Mesodermal cell (in vitro differentiated cells): ENCODE measurements around the gene OPCML.

Experiments used
- H3K27ac ChIP-seq: 2 replicates; pipeline ENCODE4 v1.7.0; 2013; ENCODE audit warnings: mild to moderate bottlenecking, low read depth, low read length, moderate library complexity; ENCODE audit not compliant: severe bottlenecking
- H3K36me3 ChIP-seq: 2 replicates; pipeline ENCODE4 v1.7.1; 2013; ENCODE audit warnings: mild to moderate bottlenecking, low read length, moderate library complexity; ENCODE audit not compliant: control insufficient read depth, insufficient read depth
- H3K4me1 ChIP-seq: one replicate; pipeline ENCODE4 v1.7.1; 2013; ENCODE audit warnings: mild to moderate bottlenecking, low read length; ENCODE audit not compliant: insufficient read depth, control insufficient read depth, poor library complexity, severe bottlenecking
- H3K4me3 ChIP-seq: 2 replicates; pipeline ENCODE4 v1.7.0; 2013; ENCODE audit warnings: low read length, control low read depth, mild to moderate bottlenecking; ENCODE audit not compliant: insufficient read depth, poor library complexity, severe bottlenecking; ENCODE audit errors: extremely low read depth
- H3K9me3 ChIP-seq: 2 replicates; pipeline ENCODE4 v1.7.1; 2013; ENCODE audit warnings: mild to moderate bottlenecking, low read length, moderate library complexity; ENCODE audit not compliant: control insufficient read depth
- WGBS, 2 experiments: methylation state at CpG; one replicate each; pipeline ENCODE4 v1.1.5; 2013; ENCODE audit warnings: missing lambda C conversion rate in 2 of 2; ENCODE audit not compliant: insufficient coverage in 2 of 2; 5-methylcytosine and 5-hydroxymethylcytosine counted together

Gene OPCML

GRCh38 chr11:133265530-133266035, 266.7 kb downstream of the OPCML start:
- no peaks in the 10 kb centered on the region for H3K9me3 ChIP-seq
- no peak overlapping the region for H3K4me3 ChIP-seq
- no peaks in the 10 kb centered on the region for H3K36me3 ChIP-seq
- no peak overlapping the region for H3K27ac ChIP-seq
- no peaks in the 10 kb centered on the region for H3K4me1 ChIP-seq
- WGBS, 2 experiments: 96% methylated on average over 8 of the region's 11 CpGs

DNA sequence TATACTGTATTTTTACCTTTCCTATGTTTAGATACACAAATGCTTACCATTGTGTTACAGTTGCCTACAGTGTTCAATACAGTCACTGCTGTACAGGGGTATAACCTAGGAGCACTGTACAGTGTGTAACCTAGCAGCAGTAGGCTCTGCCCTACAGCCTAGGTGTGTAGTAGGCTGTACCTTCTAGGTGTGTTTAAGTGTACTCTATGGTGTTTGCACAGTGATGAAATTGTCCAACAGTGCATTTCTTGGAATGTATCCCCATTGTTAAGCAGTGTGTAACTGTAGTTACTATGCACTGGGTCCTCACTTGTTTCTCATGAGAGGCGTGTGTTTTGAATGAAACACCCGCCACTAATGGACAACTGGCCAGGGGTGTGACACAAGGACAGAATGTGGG, 269.0 kb downstream of the OPCML start:
- Histone ChIP-seq H3K4me1 (no peaks in the 10 kb centered on the region), H3K4me3 (no peak overlapping the region), H3K36me3 (no peaks in the 10 kb centered on the region), H3K27ac (no peak overlapping the region), H3K9me3 (no peaks in the 10 kb centered on the region)
- WGBS, 2 experiments: 71 to 94% methylated on average over 1 to 2 of the region's 2 CpGs

GRCh38 chr11:133258751-133259150, 273.6 kb downstream of the OPCML start:
- Histone ChIP-seq H3K4me1 (no peaks in the 10 kb centered on the region), H3K4me3 (no peak overlapping the region), H3K9me3 (no peaks in the 10 kb centered on the region), H3K36me3 (no peaks in the 10 kb centered on the region), H3K27ac (no peak overlapping the region)
- WGBS, 2 experiments: 100% methylated on average over 1 of the region's 2 CpGs; no CpG with 5 or more reads in 1 of the 2 experiments

DNA sequence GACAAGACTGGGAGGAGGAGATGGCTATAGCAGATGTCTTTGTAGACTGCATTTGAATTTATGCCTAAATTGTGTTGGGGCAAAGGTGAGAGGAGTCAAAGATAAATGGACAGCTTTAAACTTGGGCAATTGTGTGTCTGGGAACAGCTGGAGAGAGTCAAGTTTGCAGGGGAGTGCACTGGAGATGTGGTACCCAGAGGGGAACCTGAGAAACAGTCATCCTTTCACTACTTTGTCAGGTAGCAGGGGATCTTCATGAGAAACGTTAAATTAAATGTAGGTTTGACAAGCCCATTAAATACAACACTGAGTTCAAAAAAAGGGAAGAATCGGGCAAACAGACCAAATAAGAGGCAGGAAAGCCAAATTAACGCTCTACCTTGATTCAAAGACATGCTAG, 277.7 kb downstream of the OPCML start:
- H3K27ac ChIP-seq: no peak overlapping the region
- no peaks in the 10 kb centered on the region for H3K4me1 ChIP-seq
- no CpG with 5 or more reads among the region's 3 CpGs for WGBS, 2 experiments
- no peaks in the 10 kb centered on the region for H3K36me3 ChIP-seq
- H3K9me3 ChIP-seq: no peaks in the 10 kb centered on the region
- no peak overlapping the region for H3K4me3 ChIP-seq

DNA sequence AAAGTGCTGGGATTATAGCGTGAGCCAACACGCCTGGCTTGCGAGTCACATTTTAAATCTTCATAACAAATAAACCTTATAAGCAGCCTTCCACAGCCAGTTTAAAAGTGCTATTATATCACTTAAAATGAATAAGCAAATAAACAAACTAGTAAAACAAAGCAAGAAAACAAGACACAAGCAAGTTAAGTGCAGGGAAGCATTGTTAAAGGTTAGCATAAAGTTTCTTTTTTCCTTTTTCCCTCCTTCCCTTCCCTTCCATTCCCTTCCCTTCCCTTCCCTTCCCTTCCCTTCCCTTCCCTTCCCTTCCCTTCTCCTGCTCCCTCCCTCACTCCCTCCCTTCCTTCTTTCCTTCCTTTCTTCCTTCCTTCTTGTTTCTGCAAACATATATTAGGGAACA, 278.7 kb downstream of the OPCML start:
- no peaks in the 10 kb centered on the region for H3K9me3 ChIP-seq

DNA sequence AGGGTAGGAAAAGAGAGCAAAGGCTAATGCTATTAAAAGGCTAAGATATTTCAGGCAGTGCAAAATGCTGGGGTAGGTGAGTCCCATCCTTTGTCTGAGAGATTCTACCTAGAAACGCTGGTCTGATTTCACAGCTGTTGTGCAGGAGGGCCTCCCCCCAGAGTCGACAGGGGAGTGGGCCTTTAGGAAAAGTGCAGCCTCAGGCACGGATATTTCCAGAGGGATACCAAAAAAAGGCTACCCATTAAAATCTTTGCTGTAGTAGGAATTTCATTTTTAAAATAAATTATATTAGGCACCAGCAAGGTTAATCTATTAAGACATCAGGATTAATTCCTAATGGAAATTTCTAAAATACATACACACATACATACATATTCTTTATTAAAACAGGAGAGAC, 280.5 kb downstream of the OPCML start:
- no CpG with 5 or more reads among the region's 3 CpGs for WGBS, 2 experiments

More for the DNA sequence above, 278.7 kb downstream of the OPCML start:
- Histone ChIP-seq H3K27ac (no peak overlapping the region), H3K4me1 (no peaks in the 10 kb centered on the region), H3K4me3 (no peak overlapping the region), H3K36me3 (no peaks in the 10 kb centered on the region)
- 100% methylated on average over 2 of the region's 3 CpGs; no CpG with 5 or more reads in 1 of the 2 experiments for WGBS, 2 experiments

DNA sequence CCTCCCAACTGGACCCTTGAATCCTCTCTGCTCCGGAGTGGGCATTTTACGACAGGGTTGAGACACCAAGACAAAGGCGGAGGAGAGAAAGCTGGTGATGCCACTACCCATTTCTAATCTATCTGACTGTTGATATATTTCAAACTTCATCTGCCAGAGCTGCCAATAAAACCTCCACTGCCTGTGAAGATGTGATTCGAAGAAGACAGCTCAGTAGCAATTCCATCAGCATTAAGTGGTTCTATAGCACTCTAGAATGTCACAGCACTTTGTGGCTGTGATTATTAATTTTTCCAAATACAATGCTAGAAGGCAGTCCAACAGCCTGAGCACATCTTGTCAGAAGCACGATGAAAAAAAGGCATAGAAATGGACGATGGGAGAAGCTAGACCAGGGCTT, 282.8 kb downstream of the OPCML start:
- WGBS, 2 experiments: 81 to 100% methylated on average over 2 to 5 of the region's 6 CpGs
- H3K27ac ChIP-seq: no peak overlapping the region
- H3K9me3 ChIP-seq: no peaks in the 10 kb centered on the region
- H3K4me3 ChIP-seq: no peak overlapping the region
- H3K4me1 ChIP-seq: no peaks in the 10 kb centered on the region
- H3K36me3 ChIP-seq: no peaks in the 10 kb centered on the region

More for the DNA sequence above, 280.5 kb downstream of the OPCML start:
- H3K36me3 ChIP-seq: no peaks in the 10 kb centered on the region
- no peak overlapping the region for H3K4me3 ChIP-seq
- no peaks in the 10 kb centered on the region for H3K9me3 ChIP-seq
- H3K4me1 ChIP-seq: no peaks in the 10 kb centered on the region
- H3K27ac ChIP-seq: no peak overlapping the region

- Histone ChIP-seq H3K27ac (no peak overlapping the region), H3K9me3 (no peaks in the 10 kb centered on the region), H3K36me3 (no peaks in the 10 kb centered on the region), H3K4me3 (no peak overlapping the region), H3K4me1 (no peaks in the 10 kb centered on the region)
- WGBS, 2 experiments: 56 to 85% methylated on average over 3 of the region's 3 CpGs
These were observed 283.2 kb downstream of the OPCML start for GRCh38 chr11:133249065-133249464.

DNA sequence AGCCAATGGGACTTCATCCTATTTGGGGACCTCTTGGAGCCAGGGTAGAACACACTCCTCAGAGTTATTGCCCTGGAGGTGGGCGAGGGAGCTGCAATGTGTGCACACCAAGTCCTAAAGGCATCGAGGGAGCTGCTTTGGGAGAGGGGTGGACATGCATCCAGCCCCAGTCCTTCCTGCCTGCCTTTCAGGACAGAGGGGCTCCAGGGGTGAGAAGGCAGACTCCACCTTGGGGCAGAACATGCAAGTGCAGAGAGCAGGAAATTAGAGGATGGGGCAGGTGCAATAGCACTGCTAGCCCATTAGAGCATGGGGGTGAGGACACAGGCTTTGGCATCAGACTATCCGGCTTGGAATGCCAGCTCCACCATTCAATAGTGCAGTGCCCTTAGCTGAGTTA, 288.5 kb downstream of the OPCML start:
- 70 to 73% methylated on average over 2 of the region's 3 CpGs for WGBS, 2 experiments
- Histone ChIP-seq H3K4me3 (no peak overlapping the region), H3K27ac (no peak overlapping the region), H3K9me3 (no peaks in the 10 kb centered on the region), H3K36me3 (no peaks in the 10 kb centered on the region), H3K4me1 (no peaks in the 10 kb centered on the region)

- H3K27ac ChIP-seq: no peak overlapping the region
- H3K4me1 ChIP-seq: no peaks in the 10 kb centered on the region
- no peaks in the 10 kb centered on the region for H3K36me3 ChIP-seq
- no peaks in the 10 kb centered on the region for H3K9me3 ChIP-seq
- WGBS, 2 experiments: 93 to 100% methylated on average over 3 to 5 of the region's 10 CpGs
- no peak overlapping the region for H3K4me3 ChIP-seq
These were observed 291.2 kb downstream of the OPCML start for GRCh38 chr11:133240908-133241655.

DNA sequence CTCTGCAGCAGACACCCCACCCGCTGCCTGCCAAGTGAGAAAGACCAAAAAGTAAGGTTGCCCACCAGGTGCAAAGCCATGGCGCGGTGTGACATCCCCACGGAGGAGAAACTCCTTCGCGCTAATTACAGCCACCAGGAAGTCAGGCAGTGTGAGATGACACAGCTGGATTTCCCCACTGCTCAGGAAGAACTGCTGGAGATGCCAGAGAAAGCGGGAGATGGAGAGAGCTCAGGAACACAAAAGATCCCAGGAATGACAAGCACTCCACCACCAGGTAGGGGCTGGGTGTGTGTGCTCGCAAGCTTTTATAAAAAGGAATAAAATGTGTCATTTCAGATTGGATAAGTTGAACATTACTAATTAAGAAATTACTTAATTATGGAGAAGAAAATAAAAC, 292.7 kb downstream of the OPCML start:
- no peaks in the 10 kb centered on the region for H3K9me3 ChIP-seq
- H3K4me1 ChIP-seq: no peaks in the 10 kb centered on the region
- 52 to 81% methylated on average over 6 of the region's 8 CpGs for WGBS, 2 experiments
- H3K36me3 ChIP-seq: no peaks in the 10 kb centered on the region
- no peak overlapping the region for H3K4me3 ChIP-seq
- no peak overlapping the region for H3K27ac ChIP-seq
